Left colon (tissue), 2 donors: ENCODE data around the gene OLFM2. TPM values are rescaled to one million over a fixed set of nuclear protein-coding genes. Genes with fewer than 3 reads are reported as not detected.

Experiments
- ATAC-seq: fragments of 200-7000 bp; cut with Tn5 transposase; one replicate; pipeline ENCODE4 v1.9.1; 2020; ENCODE audit warnings: mild to moderate bottlenecking, moderate library complexity
- DNase-seq, 2 donors: peaks; one replicate each; pipeline ENCODE4 v3.0.0-alpha.2; 2020
- intact Hi-C, 2 donors: fragments of 100-400 bp; cut with DNase I in 1 of 2; cut with micrococcal nuclease in 1 of 2; formaldehyde crosslinking; loops; one replicate each; pipeline versions ENCODE4 v1.11.2 to v1.14.0; 2022; cut with DNase I, micrococcal nuclease
- long read RNA-seq: library from polyadenylated mRNA; unstranded; transcript quantifications from one replicate; pipeline ENCODE4 v2.0.0, GENCODE V29; 2021
- total RNA-seq, 2 donors: library from RNA; stranded (reverse); fragmentation: NEBNext Ultra II Directional; extraction: Animal tissue kit (Norgen Biotek cat#: 25700); gene quantifications; one replicate each; pipeline ENCODE4 v1.2.1, GENCODE V29; 2021
- donor health status: DM: no; HTN: no; CAD: no.
- donor health status: DM: yes; HTN: yes; CAD: no.

Gene OLFM2
- 1 to 10 TPM; 1.6 to 1.9 TPM for total RNA-seq
- long read RNA-seq, partial matches to known transcripts = 0 of 2 reads
- long read RNA-seq, other reads (novel, unspliced or antisense) = 2 of 2 reads

GRCh38 chr19:9936326-9937000 lies at the start of gene OLFM2:
TSS of gene OLFM2 (minus strand) at chr19:9936515. CDS start at chr19:9936366, 149 bp downstream.
- intact Hi-C loops = loop anchor here (10.0 kb wide), 1 partner anchor 88 kb away; no protein-coding TSS in a partner anchor
- no peak for ATAC-seq

DNA sequence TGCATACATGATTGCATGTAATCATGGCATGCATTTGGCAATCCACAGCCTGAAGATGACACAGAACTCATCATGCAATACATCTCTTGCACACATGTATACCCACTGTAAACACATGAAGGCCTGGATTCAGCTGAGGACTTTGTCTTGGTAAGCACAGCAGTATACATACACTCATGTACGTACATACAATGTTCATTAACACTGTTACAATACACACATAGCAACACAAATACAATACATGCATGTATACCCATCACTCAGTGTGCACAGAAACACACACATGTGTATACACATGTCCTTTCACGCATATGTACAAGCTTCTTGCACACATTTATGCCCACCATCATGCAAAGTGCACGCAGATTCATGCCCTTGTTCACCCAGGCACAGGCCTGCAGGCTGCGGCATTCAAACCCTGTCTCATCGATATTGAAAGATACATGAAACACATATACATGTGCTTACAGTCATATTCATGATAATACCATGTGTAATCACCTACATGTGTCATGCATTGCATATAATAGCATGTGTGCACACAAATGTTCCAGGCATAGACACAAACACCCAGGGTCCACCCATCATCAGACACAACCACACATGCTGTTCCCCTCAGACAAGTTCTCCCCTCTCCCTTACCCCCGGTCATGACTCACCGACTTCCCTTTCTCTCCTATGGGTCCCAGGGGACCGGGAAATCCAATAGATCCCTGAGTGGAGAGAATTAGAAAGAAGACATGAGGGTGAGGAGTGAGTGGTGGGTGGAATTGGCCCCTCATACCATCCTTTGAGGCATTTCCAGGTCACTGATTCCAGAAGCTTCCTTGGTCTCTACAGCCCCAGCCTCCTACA lies 45.3 kb upstream of the OLFM2 start:
- DNase-seq (no peak), ATAC-seq (no peak)
- intact Hi-C loops = no loop called here

More at GRCh38 chr19:9936326-9937000, at the start of gene OLFM2:
- DNase-seq = peak in 1 of 2 donors; percentile 20

- ATAC-seq (no peak), DNase-seq (no peak)
- intact Hi-C loops = no loop called here
Measured at GRCh38 chr19:9972103-9972502, 35.8 kb upstream of the OLFM2 start.

GRCh38 chr19:9971166-9971897 lies 35.0 kb upstream of the OLFM2 start:
- no peak for ATAC-seq
- DNase-seq = no peak
- intact Hi-C loops = no loop called here

DNA sequence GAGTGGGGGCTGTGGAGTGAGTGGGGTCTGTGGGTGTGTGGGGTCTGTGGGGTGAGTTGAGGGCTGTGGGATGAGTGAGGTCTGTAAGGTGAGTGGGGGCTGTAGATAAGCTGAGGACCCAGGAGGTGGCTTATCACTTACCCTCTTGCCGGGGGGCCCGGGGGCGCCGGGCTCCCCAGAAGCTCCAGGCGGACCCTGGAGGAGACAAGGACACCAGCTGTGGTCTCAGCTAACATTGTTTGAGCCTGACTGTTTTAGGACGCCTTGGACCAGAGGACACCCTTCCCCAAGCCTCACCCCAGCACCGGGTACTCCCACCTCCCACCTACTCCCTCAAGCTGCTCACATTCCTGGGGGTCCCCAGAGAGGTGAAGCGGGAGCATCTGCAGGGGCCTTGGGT lies 34.2 kb upstream of the OLFM2 start:
- ATAC-seq (no peak), DNase-seq (no peak)
- intact Hi-C loops = no loop called here

DNA sequence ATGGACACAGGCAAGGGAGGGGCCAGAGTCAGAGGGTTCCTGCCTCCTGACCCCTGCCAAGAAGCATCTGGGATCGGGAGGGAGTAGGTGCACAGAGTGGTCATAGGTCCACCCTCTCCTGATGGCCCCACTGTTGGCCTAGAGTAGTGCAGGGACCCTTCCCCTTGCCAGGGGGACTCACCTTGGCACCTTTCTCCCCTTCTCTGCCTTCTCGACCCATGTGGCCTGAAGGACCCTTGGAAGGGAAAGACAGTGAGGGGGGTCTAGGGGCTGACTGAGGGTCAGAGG lies 33.3 kb upstream of the OLFM2 start:
- DNase-seq (no peak), ATAC-seq (no peak)
- intact Hi-C loops = no loop called here

DNA sequence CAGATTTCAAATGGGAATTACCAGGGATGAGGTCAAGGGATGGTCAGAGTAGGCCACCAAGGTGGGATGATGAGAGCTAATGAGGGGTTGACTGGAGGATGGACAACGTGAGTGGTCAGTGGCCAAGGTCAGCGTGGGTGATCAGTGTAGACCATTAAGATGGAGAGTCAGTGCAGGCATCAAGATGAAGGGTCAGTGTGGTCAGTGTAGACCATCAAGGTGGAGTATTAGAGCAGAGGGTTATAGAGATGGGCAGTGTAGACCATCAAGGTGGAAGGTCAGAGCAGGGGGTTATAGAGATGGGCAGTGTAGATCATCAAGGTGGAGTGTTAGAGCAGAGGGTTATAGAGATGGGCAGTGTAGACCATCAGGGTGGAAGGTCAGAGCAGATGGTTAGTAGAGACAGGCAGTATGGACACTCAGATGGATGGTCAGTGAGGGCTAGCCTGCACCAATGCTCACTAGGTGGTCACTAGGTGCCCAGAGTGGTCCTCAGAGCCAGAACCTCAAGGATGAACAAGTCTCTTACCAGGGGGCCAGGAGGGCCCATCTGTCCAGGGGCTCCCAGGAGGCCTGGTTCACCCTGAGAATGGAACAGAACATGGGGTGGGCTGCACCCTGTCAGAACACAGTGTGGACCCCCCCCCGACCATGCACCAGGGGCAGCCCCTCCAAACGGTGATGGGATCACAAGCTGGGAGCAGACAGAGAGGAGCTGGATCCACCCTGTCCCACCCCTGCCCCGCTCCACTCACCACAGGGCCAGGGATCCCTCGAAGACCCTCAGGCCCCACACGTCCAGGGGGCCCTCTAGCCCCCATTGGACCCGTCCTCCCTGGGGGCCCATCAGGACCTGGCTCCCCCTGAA lies 32.7 kb upstream of the OLFM2 start:
- intact Hi-C loops = no loop called here
- DNase-seq (no peak), ATAC-seq (no peak)

- DNase-seq (no peak), ATAC-seq (no peak)
- intact Hi-C loops = no loop called here
Measured at GRCh38 chr19:9967326-9967725, 31.0 kb upstream of the OLFM2 start.

GRCh38 chr19:9966448-9966847 lies 30.1 kb upstream of the OLFM2 start:
- DNase-seq = no peak
- intact Hi-C loops = no loop called here
- no peak for ATAC-seq

DNA sequence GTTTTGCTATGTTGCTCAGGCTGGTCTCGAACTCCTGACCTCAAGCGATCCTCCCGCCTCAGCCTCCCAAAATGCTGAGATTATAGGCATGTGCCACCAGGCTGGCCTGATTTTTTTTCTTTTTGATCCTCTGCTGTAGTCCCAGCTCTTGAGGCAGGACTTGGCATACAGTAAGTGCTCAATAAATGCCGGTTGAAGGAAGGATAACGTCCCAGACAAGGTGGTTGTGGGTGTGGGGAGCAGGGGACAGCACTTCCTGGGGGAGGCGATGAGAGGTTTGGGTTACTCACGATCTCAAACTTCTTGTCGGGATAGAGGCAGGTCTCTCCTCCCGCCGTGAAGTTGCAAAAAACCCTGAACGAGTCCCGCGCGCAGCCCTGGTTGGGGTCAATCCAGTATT lies 29.7 kb upstream of the OLFM2 start:
- DNase-seq (no peak), ATAC-seq (no peak)
- intact Hi-C loops = no loop called here

DNA sequence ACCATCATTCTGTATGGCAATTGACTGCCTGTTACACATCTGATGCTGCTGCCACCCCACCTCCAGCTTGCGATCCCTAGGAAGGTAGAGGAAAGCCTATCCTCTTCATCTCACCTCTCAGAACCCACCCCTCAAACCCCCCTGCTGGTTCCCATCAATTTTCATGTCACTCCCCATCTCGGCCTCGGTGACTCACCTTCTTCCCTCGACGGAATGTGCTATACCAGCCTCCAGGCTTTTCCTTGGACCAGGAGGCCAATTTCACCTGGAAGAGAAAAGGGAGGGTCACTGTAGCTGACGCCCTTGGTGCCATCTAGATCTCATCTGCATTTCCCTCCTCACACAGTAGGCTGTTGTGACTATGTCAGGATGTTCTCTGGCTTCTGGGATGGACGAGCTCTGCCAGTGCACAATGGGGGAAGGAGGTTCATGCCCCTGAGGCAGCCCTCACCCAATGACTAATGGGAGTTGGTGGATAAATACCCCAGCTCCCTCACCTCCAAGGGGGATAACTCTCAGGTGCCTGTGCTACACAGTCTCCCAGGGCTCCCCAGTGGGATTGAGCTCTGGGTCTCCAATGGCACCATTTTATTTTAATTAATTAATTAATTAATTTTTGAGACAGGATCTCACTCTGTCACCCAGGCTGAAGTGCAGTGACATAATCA lies 26.4 kb upstream of the OLFM2 start:
- ATAC-seq = no peak
- intact Hi-C loops = no loop called here
- no peak for DNase-seq

- intact Hi-C loops = no loop called here
- ATAC-seq = no peak
Measured at GRCh38 chr19:9961103-9961502, 24.8 kb upstream of the OLFM2 start.

DNA sequence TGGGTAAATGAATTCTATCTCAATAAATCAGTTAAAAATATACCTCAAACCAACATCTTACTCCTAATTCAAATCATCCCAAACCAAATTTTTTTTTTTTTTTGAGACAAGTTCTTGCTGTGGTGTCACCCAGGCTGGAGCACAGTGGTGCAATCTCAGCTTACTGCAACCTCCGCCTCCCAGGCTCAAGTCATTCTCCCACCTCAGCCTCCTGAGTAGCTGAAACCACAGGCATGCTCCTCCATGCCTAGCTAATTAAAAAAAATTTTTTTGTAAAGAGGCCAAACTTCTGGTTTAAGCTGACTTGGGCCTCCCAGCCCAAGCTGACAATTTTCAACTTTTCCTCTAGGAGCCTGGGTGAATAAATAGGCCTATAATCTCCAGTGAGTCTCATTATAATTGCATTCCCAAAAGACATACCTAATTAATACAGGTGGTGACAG lies 22.1 kb upstream of the OLFM2 start:
- no peak for ATAC-seq
- DNase-seq = no peak
- intact Hi-C loops = no loop called here

More at GRCh38 chr19:9961103-9961502, 24.8 kb upstream of the OLFM2 start:
- DNase-seq = no peak

DNA sequence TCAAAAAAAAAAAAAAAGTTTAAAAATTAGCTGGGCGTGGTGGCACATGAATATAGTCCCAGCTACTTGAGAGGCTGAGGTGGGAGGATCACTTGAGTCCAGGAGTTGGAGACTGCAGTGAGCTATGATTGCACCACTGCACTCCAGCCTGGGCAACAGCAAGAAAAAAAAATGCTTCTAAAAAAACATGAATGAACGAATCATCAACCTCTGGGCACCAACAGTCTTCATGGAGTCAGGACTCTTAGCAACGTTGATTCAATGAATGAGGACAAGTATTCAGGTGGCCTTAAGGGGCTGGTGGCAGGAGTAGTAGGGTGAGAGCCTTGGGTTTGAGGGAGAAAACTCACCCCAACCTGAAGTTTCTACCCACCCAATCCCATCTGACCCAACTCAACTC lies 20.6 kb upstream of the OLFM2 start:
- no peak for ATAC-seq
- DNase-seq = no peak
- intact Hi-C loops = no loop called here

- DNase-seq = no peak
- intact Hi-C loops = no loop called here
- no peak for ATAC-seq
Measured at GRCh38 chr19:9953802-9954542, 17.7 kb upstream of the OLFM2 start.

DNA sequence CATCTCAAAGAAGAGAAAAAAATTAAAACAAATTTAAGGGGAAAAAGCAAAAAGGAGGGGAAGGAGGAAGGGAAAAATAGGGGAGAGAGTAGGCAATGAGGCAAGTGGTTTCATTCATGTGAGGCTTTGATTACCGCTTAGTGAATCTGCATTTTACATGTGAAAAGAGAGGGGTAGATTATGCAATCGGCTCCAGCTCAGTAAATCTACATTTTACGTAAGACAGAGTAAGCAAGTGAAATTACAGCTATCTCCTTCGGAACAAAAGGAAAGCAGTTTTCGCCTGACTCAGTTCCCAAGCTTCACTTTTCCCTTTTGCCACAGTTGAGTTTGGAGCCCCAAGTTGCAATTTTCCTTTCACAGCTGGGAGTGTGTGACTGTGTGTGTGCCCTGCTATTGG lies 16.0 kb upstream of the OLFM2 start:
- no peak for DNase-seq
- intact Hi-C loops = no loop called here

GRCh38 chr19:9947441-9947840 lies 11.1 kb upstream of the OLFM2 start:
- ATAC-seq = no peak
- intact Hi-C loops = no loop called here
- DNase-seq = no peak

More for the DNA sequence above, 16.0 kb upstream of the OLFM2 start:
- no peak for ATAC-seq
